Effector memory CD4-positive, alpha-beta T cell (primary cell): Measurements from ENCODE around the gene SLC27A1.
"Not testable (repeated sequence)": the region's sequence is repeated elsewhere in the genome, so short reads cannot be mapped to it uniquely, and the experiment has no call there.

Source experiments
- DNase-seq, 3 donors: peaks; one replicate each; pipeline ENCODE4 v3.0.0-alpha.2; 2020
- H3K27ac ChIP-seq: 2 replicates; pipeline ENCODE4 v1.7.0; 2013; ENCODE audit warnings: mild to moderate bottlenecking, low read length, moderate library complexity; ENCODE audit not compliant: insufficient read depth, poor library complexity, severe bottlenecking
- H3K27me3 ChIP-seq: replicated peaks from 2 replicates; pipeline ENCODE4 v1.7.0; 2013; ENCODE audit warnings: mild to moderate bottlenecking, low read length; ENCODE audit not compliant: insufficient read depth, control insufficient read depth, poor library complexity, severe bottlenecking
- H3K36me3 ChIP-seq: 2 replicates; pipeline ENCODE4 v1.7.0; 2013; ENCODE audit warnings: mild to moderate bottlenecking, low read length, moderate library complexity; ENCODE audit not compliant: control insufficient read depth, insufficient read depth
- H3K4me1 ChIP-seq: 2 replicates; pipeline ENCODE4 v1.7.0; 2013; ENCODE audit warnings: low read length, mild to moderate bottlenecking; ENCODE audit not compliant: control insufficient read depth, insufficient read depth, poor library complexity, severe bottlenecking
- H3K4me3 ChIP-seq: 2 replicates; pipeline ENCODE4 v1.7.0; 2013; ENCODE audit warnings: low read length, low read depth, mild to moderate bottlenecking; ENCODE audit not compliant: insufficient read depth, poor library complexity, severe bottlenecking
- H3K9me3 ChIP-seq: 2 replicates; pipeline ENCODE4 v1.7.0; 2013; ENCODE audit warnings: mild to moderate bottlenecking, low read length, moderate library complexity; ENCODE audit not compliant: control insufficient read depth

Gene SLC27A1

DNA sequence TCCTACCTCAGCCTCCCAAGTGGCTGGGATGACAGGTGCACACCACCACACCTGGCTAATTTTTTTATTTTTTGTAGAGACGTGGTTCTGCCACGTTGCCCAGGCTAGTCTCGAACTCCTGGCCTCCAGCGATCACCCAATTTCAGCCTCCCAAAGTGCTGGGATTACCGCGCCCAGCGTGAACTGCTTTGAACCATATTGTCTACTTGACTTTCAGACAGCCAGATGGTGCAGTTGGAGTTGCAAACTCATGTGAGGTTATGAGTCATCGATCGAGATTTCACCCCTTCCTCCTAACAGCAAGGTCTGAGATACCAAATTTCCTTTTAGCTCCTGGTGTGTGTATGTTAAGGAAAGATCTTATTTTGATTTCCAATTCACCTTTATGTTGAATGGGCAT, 2.7 kb downstream of the SLC27A1 start:
- H3K4me1 ChIP-seq = peaks cover 15% of the 10 kb centered on the region
- no peaks in the 10 kb centered on the region for H3K36me3 ChIP-seq
- no peak overlapping the region for H3K27ac ChIP-seq
- H3K9me3 ChIP-seq = no peaks in the 10 kb centered on the region
- no peaks in the 10 kb centered on the region for H3K27me3 ChIP-seq
- DNase-seq = no peak
- H3K4me3 ChIP-seq = no peak overlapping the region

DNA sequence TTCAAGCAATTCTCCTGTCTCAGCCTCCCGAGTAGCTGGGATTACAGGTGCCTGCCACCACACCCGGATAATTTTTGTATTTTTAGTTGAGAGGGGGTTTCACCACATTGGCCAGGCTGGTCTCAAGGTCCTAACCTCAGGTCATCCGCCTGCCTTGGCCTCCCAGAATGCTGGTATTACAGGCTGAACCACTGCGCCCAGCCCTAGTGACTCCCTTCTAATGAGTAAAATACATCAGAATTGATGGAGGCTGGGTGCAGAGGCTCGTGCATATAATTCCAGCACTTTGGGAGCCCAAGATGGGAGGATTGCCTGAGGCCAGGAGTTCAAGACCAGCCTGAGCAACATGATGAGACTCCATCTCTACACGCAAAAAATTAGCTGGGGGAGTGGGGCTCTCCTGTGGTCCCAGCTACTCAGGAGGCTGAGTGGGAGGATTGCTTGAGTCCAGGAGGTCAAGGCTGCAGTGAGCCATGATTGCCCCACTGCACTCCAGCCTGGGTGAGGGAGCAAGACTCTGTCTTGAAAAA, 4.8 kb downstream of the SLC27A1 start:
- not testable (repeated sequence) for H3K27me3 ChIP-seq, H3K4me3 ChIP-seq, DNase-seq, H3K36me3 ChIP-seq, H3K4me1 ChIP-seq, H3K27ac ChIP-seq, H3K9me3 ChIP-seq

DNA sequence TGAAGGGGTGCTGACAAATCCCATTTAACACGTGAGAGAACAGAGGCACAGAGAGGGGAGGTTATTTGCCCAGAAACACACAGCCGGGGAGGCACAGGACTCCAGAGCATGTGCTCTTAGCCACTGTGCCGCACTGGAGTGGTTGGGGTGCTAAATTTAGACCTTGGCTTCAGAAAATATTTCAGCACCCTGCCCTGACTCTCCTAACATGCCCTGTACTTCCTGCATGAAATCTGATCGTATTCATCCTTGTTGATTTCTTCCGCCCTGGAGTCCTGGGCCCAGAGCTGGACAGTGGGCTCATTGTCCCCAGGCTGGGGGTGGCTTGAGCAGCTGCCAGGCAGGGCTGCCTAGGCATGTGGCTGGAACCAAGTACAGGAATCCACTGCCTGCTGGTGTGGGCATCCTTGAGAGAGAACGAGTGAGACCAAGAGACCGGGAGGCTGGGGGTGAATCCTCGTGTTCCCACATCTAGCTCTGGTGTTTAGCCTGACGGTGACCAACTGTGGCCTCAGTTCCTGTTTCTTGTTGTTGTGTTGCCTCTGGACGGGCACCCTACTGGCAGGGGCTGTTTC, 5.3 kb downstream of the SLC27A1 start:
- H3K4me3 ChIP-seq = no peak overlapping the region
- no peak overlapping the region for H3K27ac ChIP-seq
- H3K36me3 ChIP-seq = no peaks in the 10 kb centered on the region
- H3K27me3 ChIP-seq = no peaks in the 10 kb centered on the region
- H3K9me3 ChIP-seq = no peaks in the 10 kb centered on the region
- DNase-seq = no peak
- peaks cover 7% of the 10 kb centered on the region for H3K4me1 ChIP-seq

DNA sequence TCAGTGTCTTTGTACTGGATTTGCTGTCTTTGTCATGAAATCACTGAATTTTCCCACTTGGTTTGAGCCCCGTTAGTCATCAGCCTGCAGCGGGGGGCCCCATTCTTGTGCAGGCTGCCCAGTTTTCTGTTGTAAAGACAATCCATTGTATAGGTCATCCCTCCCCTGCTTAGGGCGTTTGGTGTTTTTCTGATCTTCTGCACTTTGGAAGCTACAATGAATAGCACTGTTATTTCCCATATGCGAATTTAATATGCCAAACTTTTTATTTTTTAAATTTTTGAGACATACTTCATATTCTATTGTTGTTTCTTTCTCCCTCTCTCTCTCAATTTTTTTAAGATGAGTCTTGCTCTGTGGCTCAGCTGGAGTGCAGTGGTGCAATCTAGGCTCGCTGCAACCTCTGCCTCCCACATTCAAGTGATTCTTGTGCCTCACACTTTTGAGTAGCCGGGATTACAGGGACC, 9.0 kb downstream of the SLC27A1 start:
- no peak for DNase-seq
- Histone ChIP-seq H3K9me3 (no peaks in the 10 kb centered on the region), H3K36me3 (no peaks in the 10 kb centered on the region), H3K4me3 (no peak overlapping the region), H3K27ac (no peak overlapping the region), H3K27me3 (no peaks in the 10 kb centered on the region), H3K4me1 (no peaks in the 10 kb centered on the region)

DNA sequence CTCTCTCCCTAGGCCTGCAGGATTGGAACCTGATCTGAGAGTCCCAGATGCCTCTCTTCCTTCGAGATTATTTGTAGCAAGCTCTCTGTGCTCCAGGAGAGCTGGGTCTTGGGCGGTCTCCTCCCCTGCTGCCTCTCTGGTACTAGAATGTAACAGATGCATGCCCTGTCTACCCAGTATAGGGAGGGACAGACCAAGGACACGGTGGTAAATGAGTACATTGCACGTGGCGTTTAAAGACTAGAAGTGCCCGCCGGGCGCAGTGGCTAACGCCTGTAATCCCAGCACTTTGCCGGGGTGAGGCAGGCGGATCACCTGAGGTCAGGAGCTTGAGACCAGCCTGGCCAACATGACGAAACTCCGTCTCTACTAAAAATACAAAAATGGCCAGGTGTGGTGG, 11.7 kb downstream of the SLC27A1 start:
- Histone ChIP-seq H3K27ac (no peak overlapping the region), H3K9me3 (no peaks in the 10 kb centered on the region), H3K4me1 (no peaks in the 10 kb centered on the region), H3K27me3 (no peaks in the 10 kb centered on the region), H3K36me3 (no peaks in the 10 kb centered on the region), H3K4me3 (no peak overlapping the region)
- no peak for DNase-seq

DNA sequence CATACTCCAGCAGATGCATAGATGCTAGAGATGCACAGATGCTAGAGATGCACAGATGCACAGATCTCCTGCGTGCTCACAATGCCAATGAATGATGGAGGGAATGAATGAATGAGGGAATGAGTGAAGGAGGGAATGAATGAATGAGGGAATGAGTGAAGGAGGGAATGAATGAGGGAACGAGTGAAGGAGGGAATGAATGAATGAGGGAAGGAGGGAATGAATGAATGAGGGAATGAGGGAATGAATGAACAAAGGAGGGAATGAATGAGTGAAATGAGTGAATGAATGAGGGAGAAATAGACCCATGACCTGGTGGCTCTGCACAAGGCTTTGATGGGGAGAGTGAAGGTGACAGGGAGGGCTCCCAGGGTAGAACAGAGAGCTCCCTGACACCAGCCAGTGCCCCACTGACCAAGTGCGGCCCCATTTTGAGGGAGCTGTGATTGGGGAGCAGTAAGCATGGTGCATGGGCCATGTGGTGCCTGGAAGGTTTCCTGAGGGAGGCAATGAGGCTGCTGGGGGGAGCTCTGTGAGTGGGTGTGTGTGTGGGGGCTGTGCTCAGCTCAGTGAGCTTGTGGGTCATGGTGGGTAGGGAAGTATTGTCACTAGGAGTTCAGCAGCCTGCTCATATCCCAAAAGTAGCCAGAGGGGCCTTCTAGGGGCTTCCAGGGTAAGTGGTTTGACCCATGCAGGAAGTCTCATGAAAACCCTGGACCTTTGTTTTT, 12.7 kb downstream of the SLC27A1 start:
- peaks cover 6% of the 10 kb centered on the region for H3K4me1 ChIP-seq
- H3K27me3 ChIP-seq = no peaks in the 10 kb centered on the region

DNA sequence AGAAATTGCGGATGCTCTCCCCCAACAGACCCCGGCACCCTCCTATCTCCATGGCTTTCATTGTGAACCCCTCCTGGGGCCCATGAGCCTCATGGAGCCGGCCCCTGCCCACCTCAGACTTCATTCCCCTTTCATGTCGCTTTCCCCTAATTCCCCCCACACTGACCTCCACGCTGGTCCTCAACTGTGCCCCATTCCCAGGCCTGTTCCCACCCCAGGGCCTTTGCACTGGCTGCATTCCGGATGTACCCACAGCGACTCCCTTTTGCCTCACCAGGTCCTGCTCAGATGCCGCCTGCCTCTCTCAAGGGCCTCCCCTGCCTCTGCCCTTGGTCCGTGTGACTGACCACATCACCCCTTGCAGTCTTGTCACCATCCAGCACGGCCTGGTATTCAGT, 13.3 kb downstream of the SLC27A1 start:
- H3K27ac ChIP-seq = no peak overlapping the region

More for the DNA sequence above, 12.7 kb downstream of the SLC27A1 start:
- H3K4me3 ChIP-seq = no peak overlapping the region
- no peak overlapping the region for H3K27ac ChIP-seq
- DNase-seq = no peak
- no peaks in the 10 kb centered on the region for H3K36me3 ChIP-seq
- H3K9me3 ChIP-seq = no peaks in the 10 kb centered on the region

DNA sequence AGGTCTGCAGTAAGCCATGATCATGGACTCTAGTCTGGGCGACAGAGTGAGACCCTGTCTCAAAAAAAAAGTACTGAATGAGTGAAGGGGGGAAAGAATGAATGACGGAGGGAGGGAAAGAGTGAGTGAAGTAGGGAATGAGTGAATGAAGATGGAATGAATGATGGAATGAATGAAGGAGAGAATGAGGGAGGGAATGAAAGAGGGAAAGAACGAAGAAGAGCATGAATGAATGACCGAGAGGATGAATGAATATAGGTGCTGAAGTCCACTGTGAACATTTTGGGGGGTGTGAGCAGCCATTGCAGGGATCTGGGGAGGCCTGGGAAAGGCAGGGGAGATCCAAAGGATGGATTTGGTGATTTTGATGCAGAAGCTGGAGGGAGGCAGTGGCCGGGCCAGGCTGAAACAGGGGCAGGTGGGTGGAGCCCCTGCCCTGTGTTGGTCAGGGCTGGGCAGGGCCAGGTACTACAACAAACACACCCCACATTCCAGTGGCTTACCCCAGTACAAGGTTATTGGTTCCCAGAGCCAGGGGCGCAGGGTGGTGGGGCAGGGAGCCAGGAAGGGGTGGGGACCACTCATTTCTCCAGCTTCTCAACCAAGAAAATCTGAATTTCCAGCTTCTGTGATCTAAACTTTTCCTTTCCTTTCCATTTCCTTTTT, 14.3 kb downstream of the SLC27A1 start:
- H3K9me3 ChIP-seq = no peaks in the 10 kb centered on the region
- peaks cover 20% of the 10 kb centered on the region for H3K4me1 ChIP-seq
- no peak for DNase-seq
- no peaks in the 10 kb centered on the region for H3K36me3 ChIP-seq
- no peak overlapping the region for H3K27ac ChIP-seq
- H3K27me3 ChIP-seq = no peaks in the 10 kb centered on the region
- no peak overlapping the region for H3K4me3 ChIP-seq

More for the DNA sequence above, 13.3 kb downstream of the SLC27A1 start:
- no peak for DNase-seq
- Histone ChIP-seq H3K9me3 (no peaks in the 10 kb centered on the region), H3K27me3 (no peaks in the 10 kb centered on the region), H3K4me1 (peaks cover 10% of the 10 kb centered on the region), H3K36me3 (no peaks in the 10 kb centered on the region), H3K4me3 (no peak overlapping the region)

DNA sequence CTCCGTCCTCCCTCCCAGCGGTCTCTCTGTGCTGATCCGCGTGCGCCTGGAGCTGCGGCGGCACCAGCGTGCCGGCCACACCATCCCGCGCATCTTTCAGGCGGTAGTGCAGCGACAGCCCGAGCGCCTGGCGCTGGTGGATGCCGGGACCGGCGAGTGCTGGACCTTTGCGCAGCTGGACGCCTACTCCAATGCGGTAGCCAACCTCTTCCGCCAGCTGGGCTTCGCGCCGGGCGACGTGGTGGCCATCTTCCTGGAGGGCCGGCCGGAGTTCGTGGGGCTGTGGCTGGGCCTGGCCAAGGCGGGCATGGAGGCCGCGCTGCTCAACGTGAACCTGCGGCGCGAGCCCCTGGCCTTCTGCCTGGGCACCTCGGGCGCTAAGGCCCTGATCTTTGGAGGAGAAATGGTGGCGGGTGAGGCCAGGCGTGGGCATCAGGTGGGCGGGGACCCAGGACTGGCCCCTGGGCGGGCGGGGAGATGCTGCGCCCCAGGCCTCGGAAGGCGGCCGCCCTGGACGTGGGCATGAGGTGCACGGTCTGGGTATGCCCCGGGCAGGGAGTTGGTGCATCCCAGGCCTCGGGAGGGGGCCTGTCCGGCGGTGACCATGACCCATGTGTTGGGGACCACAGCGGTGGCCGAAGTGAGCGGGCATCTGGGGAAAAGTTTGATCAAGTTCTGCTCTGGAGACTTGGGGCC, 16.4 kb downstream of the SLC27A1 start:
- Histone ChIP-seq H3K36me3 (no peaks in the 10 kb centered on the region), H3K9me3 (no peaks in the 10 kb centered on the region), H3K27ac (no peak overlapping the region), H3K27me3 (no peaks in the 10 kb centered on the region), H3K4me1 (peaks cover 22% of the 10 kb centered on the region), H3K4me3 (no peak overlapping the region)
- no peak for DNase-seq
